GM23338 (cell line): Measurements from ENCODE around the gene HLA-DOB. TPM values are rescaled to one million over a fixed set of nuclear protein-coding genes. Genes with fewer than 3 reads are reported as not detected.

ENCODE experiments used
- ATAC-seq: fragments of 200-7000 bp; cut with Tn5 transposase; 3 replicates; pipeline ENCODE4 v1.9.1; 2020
- DNase-seq: peaks from one replicate; pipeline ENCODE4 v3.0.0-alpha.2; 2015; ENCODE audit warnings: low spot score
- H2AFZ ChIP-seq: fragments of 200-600 bp; sonication (generic); 2 replicates; pipeline ENCODE4 v1.8.0; 2016; ENCODE audit warnings: antibody characterized with exemption, mild to moderate bottlenecking, moderate library complexity
- H3F3A ChIP-seq: fragments of 200-600 bp; sonication (generic); replicated peaks from 2 replicates; pipeline ENCODE4 v1.8.0; 2017; ENCODE audit warnings: antibody characterized with exemption, mixed run types, low read depth
- H3K27ac ChIP-seq: fragments of 200-600 bp; sonication (generic); 2 replicates; pipeline ENCODE4 v1.6.1; 2016; ENCODE audit warnings: low read depth
- H3K27me3 ChIP-seq: fragments of 200-600 bp; sonication (generic); 2 replicates; pipeline ENCODE4 v1.8.0; 2016; ENCODE audit warnings: mild to moderate bottlenecking, mixed run types, moderate library complexity; ENCODE audit not compliant: insufficient read depth
- H3K36me3 ChIP-seq: fragments of 200-600 bp; sonication (generic); 2 replicates; pipeline ENCODE4 v1.8.0; 2016; ENCODE audit warnings: mild to moderate bottlenecking; ENCODE audit not compliant: insufficient read depth
- H3K4me1 ChIP-seq: fragments of 200-600 bp; sonication (generic); 2 replicates; pipeline ENCODE4 v1.8.0; 2016; ENCODE audit warnings: mild to moderate bottlenecking, moderate library complexity; ENCODE audit not compliant: insufficient read depth
- H3K4me2 ChIP-seq: fragments of 200-600 bp; sonication (generic); 2 replicates; pipeline ENCODE4 v1.7.1; 2017; ENCODE audit warnings: mixed run types
- H3K4me3 ChIP-seq: fragments of 200-600 bp; sonication (generic); 2 replicates; pipeline ENCODE4 v1.6.1; 2016; ENCODE audit warnings: mixed run types
- H3K79me2 ChIP-seq: fragments of 200-600 bp; sonication (generic); replicated peaks from 2 replicates; pipeline ENCODE4 v1.8.0; 2017; ENCODE audit warnings: mild to moderate bottlenecking; ENCODE audit not compliant: insufficient read depth
- H3K9me2 ChIP-seq: fragments of 200-600 bp; sonication (generic); 2 replicates; pipeline ENCODE4 v1.8.0; 2017; ENCODE audit not compliant: insufficient read depth
- H4K20me1 ChIP-seq: fragments of 200-600 bp; sonication (generic); replicated peaks from 2 replicates; pipeline ENCODE4 v1.8.0; 2017; ENCODE audit warnings: mild to moderate bottlenecking; ENCODE audit not compliant: insufficient read depth
- H3K27ac Mint-ChIP-seq: 2 replicates; pipeline ENCODE4 v1.8.0; 2020; ENCODE audit warnings: inconsistent platforms, mild to moderate bottlenecking, moderate library complexity, mixed read lengths
- H3K27me3 Mint-ChIP-seq: 3 replicates; pipeline ENCODE4 v1.8.0; 2022; ENCODE audit warnings: low read depth, mild to moderate bottlenecking, moderate library complexity, mixed read lengths, inconsistent platforms; ENCODE audit not compliant: insufficient read depth, poor library complexity
- H3K36me3 Mint-ChIP-seq: 3 replicates; pipeline ENCODE4 v1.8.0; 2021; ENCODE audit warnings: low read depth, mild to moderate bottlenecking, inconsistent platforms, moderate library complexity, mixed read lengths
- H3K4me1 Mint-ChIP-seq: 3 replicates; pipeline ENCODE4 v1.8.0; 2020; ENCODE audit warnings: mild to moderate bottlenecking, inconsistent platforms, mixed read lengths
- H3K4me3 Mint-ChIP-seq: 3 replicates; pipeline ENCODE4 v1.8.0; 2021; ENCODE audit warnings: moderate library complexity, mild to moderate bottlenecking, inconsistent platforms, mixed read lengths
- H3K9me3 Mint-ChIP-seq: 3 replicates; pipeline ENCODE4 v1.8.0; 2020; ENCODE audit warnings: moderate library complexity, mild to moderate bottlenecking, inconsistent platforms, mixed read lengths
- CREB1 ChIP-seq: fragments of 250-450 bp; sonication (Bioruptor Pico); IDR thresholded peaks from 2 replicates; pipeline ENCODE4 v1.5.0; 2020; ENCODE audit warnings: low read depth, mild to moderate bottlenecking, moderate library complexity
- EZH2 ChIP-seq: fragments of 200-600 bp; sonication (generic); IDR thresholded peaks from one replicate; pipeline ENCODE4 v1.8.0; 2017; ENCODE audit warnings: antibody characterized with exemption, mild to moderate bottlenecking, low read depth; ENCODE audit not compliant: unreplicated experiment
- EZH2phosphoT487 ChIP-seq: fragments of 200-600 bp; sonication (generic); IDR thresholded peaks from one replicate; pipeline ENCODE4 v1.8.1; 2018; ENCODE audit warnings: antibody characterized with exemption; ENCODE audit not compliant: unreplicated experiment
- JUNB ChIP-seq: IDR thresholded peaks from one replicate; pipeline ENCODE4 v1.6.1; 2016; ENCODE audit warnings: antibody characterized with exemption; ENCODE audit not compliant: unreplicated experiment
- NANOG ChIP-seq: IDR thresholded peaks from 2 replicates; pipeline ENCODE4 v1.6.1; 2016; ENCODE audit warnings: antibody characterized with exemption, borderline replicate concordance
- POLR2AphosphoS5 ChIP-seq: IDR thresholded peaks from 2 replicates; pipeline ENCODE4 v1.6.1; 2016; ENCODE audit warnings: antibody characterized with exemption, low read depth
- STAT1 ChIP-seq: IDR thresholded peaks from one replicate; pipeline ENCODE4 v1.6.1; 2016; ENCODE audit warnings: antibody characterized with exemption; ENCODE audit not compliant: unreplicated experiment
- ZNF114 ChIP-seq: fragments of 250-450 bp; sonication (Bioruptor Pico); IDR thresholded peaks from 2 replicates; pipeline ENCODE4 v1.5.0; 2020; ENCODE audit warnings: mild to moderate bottlenecking, moderate library complexity
- ZNF331 ChIP-seq: fragments of 250-450 bp; sonication (Bioruptor Pico); IDR thresholded peaks from 2 replicates; pipeline ENCODE4 v1.5.0; 2020; ENCODE audit warnings: low read depth, mild to moderate bottlenecking, moderate library complexity
- polyA plus RNA-seq: library from polyadenylated mRNA; unstranded; fragments of >200 nt; fragmentation: Nextera tagmentation; extraction: Ambion mirVana; gene quantifications from 2 replicates; pipeline ENCODE4 v1.2.1, GENCODE V29; 2016
- total RNA-seq: library from RNA; depleted of rRNA; stranded (reverse); fragments of >200 nt; shearing (Covaris generic); gene quantifications from 2 replicates; pipeline ENCODE4 v1.2.3, GENCODE V29; 2014
- TF ChIP-seq, protein P1 (sequence below): IDR thresholded peaks from one replicate; pipeline ENCODE4 v1.6.1; 2018; ENCODE audit warnings: antibody characterized with exemption; ENCODE audit not compliant: unreplicated experiment
- TF ChIP-seq, protein P2 (sequence below): IDR thresholded peaks from 2 replicates; pipeline ENCODE4 v1.6.1; 2016; ENCODE audit warnings: antibody characterized with exemption
- TF ChIP-seq, protein P3 (sequence below), 2 experiments: fragments of 200-600 bp in 1 of 2; sonication (generic) in 1 of 2; conservative IDR thresholded peaks; 2 replicates each; pipeline versions ENCODE4 v1.5.1 to v1.6.1; 2016 to 2017; ENCODE audit warnings: antibody characterized with exemption in 2 of 2, low read depth in 2 of 2, mild to moderate bottlenecking in 2 of 2, moderate library complexity in 1 of 2

HLA-DOB gene
- total and polyA plus RNA-seq, 2 experiments from 2014 or later, result not detected

DNA sequence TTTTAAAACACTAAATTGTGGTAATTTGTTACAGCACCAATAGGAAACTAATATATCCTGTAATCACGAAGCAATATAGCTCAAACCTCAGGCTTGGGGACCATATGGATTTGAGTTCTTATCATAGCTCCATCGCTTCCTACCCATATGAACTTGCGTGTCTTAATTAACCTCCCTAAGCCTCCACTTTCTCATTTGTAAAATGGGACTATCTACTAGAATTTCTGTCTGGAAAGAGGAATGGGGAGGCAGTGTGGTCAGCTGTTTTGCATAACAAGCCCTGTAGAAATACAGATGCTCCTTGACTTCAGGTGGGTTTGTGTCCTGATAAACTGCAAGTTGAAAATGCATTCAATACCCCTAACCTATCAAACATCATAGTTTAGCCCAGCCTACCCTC is 17.1 kb downstream of the HLA-DOB start:
- Mint-ChIP-seq H3K27me3 (peaks cover 7% of the 10 kb centered on the region), H3K4me3 (no peak overlapping the region), H3K36me3 (peaks cover 3% of the 10 kb centered on the region), H3K9me3 (peaks cover 12% of the 10 kb centered on the region), H3K4me1 (peaks cover 10% of the 10 kb centered on the region; the same call in 2 of the 3 replicates), H3K27ac (no peak overlapping the region)
- Histone ChIP-seq H3K4me2 (no peak overlapping the region), H4K20me1 (no peaks in the 10 kb centered on the region), H3K36me3 (no peaks in the 10 kb centered on the region), H3K79me2 (no peaks in the 10 kb centered on the region), H3K4me1 (0 out of 2 replicates have a peak, but pooled peaks cover 4% of the 10 kb centered on the region), H3K27me3 (no peaks in the 10 kb centered on the region), H3K27ac (no peak overlapping the region), H3K4me3 (no peak overlapping the region), H2AFZ (no peak overlapping the region), H3F3A (no peaks in the 10 kb centered on the region), H3K9me2 (no peaks in the 10 kb centered on the region)
- DNase-seq, result no peak
- TF ChIP-seq, protein P1, sequence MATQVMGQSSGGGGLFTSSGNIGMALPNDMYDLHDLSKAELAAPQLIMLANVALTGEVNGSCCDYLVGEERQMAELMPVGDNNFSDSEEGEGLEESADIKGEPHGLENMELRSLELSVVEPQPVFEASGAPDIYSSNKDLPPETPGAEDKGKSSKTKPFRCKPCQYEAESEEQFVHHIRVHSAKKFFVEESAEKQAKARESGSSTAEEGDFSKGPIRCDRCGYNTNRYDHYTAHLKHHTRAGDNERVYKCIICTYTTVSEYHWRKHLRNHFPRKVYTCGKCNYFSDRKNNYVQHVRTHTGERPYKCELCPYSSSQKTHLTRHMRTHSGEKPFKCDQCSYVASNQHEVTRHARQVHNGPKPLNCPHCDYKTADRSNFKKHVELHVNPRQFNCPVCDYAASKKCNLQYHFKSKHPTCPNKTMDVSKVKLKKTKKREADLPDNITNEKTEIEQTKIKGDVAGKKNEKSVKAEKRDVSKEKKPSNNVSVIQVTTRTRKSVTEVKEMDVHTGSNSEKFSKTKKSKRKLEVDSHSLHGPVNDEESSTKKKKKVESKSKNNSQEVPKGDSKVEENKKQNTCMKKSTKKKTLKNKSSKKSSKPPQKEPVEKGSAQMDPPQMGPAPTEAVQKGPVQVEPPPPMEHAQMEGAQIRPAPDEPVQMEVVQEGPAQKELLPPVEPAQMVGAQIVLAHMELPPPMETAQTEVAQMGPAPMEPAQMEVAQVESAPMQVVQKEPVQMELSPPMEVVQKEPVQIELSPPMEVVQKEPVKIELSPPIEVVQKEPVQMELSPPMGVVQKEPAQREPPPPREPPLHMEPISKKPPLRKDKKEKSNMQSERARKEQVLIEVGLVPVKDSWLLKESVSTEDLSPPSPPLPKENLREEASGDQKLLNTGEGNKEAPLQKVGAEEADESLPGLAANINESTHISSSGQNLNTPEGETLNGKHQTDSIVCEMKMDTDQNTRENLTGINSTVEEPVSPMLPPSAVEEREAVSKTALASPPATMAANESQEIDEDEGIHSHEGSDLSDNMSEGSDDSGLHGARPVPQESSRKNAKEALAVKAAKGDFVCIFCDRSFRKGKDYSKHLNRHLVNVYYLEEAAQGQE, result no peak
- no peak for TF ChIP-seq ZNF331 (CRISPR knock-in tag)
- no peak for ATAC-seq

DNA sequence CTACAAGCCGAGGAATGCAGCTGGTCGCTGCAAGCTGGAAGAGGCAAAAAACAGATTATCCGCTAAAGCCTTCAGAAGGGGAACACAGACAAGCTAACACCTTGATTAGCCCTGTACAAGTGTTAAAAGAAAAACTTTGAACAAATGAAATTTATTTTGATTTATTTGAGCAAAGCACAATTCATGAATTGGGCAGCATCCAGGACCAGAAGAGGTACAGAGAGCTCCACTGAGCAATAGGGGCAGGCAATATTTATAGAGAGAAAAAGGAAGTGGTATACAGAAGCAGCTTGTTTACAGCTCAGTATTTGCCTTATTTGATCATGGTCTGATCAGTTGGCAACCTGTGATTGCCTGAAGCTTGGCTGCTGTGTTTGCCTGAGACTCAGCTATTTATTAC is 17.6 kb downstream of the HLA-DOB start:
- Histone ChIP-seq H3K36me3 (no peaks in the 10 kb centered on the region), H4K20me1 (no peaks in the 10 kb centered on the region), H3K9me2 (no peaks in the 10 kb centered on the region), H3K4me2 (no peak overlapping the region), H3K4me1 (0 out of 2 replicates have a peak, but pooled peaks cover 4% of the 10 kb centered on the region), H3F3A (no peaks in the 10 kb centered on the region), H3K4me3 (no peak overlapping the region), H3K79me2 (no peaks in the 10 kb centered on the region), H2AFZ (no peak overlapping the region), H3K27me3 (no peaks in the 10 kb centered on the region), H3K27ac (no peak overlapping the region)
- Mint-ChIP-seq H3K4me1 (peaks cover 10% of the 10 kb centered on the region; the same call in 2 of the 3 replicates), H3K4me3 (no peak overlapping the region), H3K36me3 (peaks cover 3% of the 10 kb centered on the region), H3K9me3 (peaks cover 12% of the 10 kb centered on the region), H3K27ac (no peak overlapping the region), H3K27me3 (peaks cover 7% of the 10 kb centered on the region)
- ATAC-seq (no peak), DNase-seq (no peak)
- TF ChIP-seq STAT1 (no peak), CREB1 (CRISPR knock-in tag) (no peak), POLR2AphosphoS5 (no peak), EZH2phosphoT487 (no peak), JUNB (no peak), ZNF114 (CRISPR knock-in tag) (no peak), NANOG (no peak), EZH2 (no peak), ZNF331 (CRISPR knock-in tag) (no peak)
- TF ChIP-seq, protein P2, sequence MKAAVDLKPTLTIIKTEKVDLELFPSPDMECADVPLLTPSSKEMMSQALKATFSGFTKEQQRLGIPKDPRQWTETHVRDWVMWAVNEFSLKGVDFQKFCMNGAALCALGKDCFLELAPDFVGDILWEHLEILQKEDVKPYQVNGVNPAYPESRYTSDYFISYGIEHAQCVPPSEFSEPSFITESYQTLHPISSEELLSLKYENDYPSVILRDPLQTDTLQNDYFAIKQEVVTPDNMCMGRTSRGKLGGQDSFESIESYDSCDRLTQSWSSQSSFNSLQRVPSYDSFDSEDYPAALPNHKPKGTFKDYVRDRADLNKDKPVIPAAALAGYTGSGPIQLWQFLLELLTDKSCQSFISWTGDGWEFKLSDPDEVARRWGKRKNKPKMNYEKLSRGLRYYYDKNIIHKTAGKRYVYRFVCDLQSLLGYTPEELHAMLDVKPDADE, result no peak
- TF ChIP-seq, protein P1, result no peak
- TF ChIP-seq, protein P3, sequence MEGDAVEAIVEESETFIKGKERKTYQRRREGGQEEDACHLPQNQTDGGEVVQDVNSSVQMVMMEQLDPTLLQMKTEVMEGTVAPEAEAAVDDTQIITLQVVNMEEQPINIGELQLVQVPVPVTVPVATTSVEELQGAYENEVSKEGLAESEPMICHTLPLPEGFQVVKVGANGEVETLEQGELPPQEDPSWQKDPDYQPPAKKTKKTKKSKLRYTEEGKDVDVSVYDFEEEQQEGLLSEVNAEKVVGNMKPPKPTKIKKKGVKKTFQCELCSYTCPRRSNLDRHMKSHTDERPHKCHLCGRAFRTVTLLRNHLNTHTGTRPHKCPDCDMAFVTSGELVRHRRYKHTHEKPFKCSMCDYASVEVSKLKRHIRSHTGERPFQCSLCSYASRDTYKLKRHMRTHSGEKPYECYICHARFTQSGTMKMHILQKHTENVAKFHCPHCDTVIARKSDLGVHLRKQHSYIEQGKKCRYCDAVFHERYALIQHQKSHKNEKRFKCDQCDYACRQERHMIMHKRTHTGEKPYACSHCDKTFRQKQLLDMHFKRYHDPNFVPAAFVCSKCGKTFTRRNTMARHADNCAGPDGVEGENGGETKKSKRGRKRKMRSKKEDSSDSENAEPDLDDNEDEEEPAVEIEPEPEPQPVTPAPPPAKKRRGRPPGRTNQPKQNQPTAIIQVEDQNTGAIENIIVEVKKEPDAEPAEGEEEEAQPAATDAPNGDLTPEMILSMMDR (conservative IDR thresholded peaks at IDR 0.05; ENCODE audit: low read depth in 2 of 2), result no peak
